K562 (cell line): ENCODE data around the gene CCDC61. TPM values are rescaled to one million over a fixed set of nuclear protein-coding genes. Genes with fewer than 3 reads are reported as not detected.

ENCODE experiments used
- ATAC-seq: fragments of 200-7000 bp; cut with Tn5 transposase; 3 replicates; pipeline ENCODE4 v1.9.1; 2020; ENCODE audit warnings: moderate library complexity
- BruUV-seq: library from RNA; stranded (reverse); fragments of 400-500 nt; replicated peaks from 2 replicates; lab custom pipeline; 2021; lab: Mats Ljungman, UMichigan
- CTCF ChIA-PET: fragments of 300-600 bp; formaldehyde crosslinking; extraction: SDS; loops from one replicate; lab custom pipeline; 2021; ENCODE audit warnings: low intra/inter-chr PET ratio; lab: Yijun Ruan, JAX
- POLR2A ChIA-PET: fragments of 300-600, 350-650 bp; sonication (Branson Sonifier 250); formaldehyde crosslinking; extraction: SDS; loops from one replicate; lab custom pipeline; 2021; ENCODE audit warnings: antibody characterized with exemption, inconsistent platforms; lab: Yijun Ruan, JAX
- DNase-seq, 4 experiments: peaks; one replicate each; pipeline versions ENCODE4 v3.0.0 to v3.0.0-alpha.2; 2011 to 2018; ENCODE audit warnings: low spot score in 3 of 4, mixed read lengths in 3 of 4; ENCODE audit errors: extremely low read depth in 1 of 4
- FAIRE-seq: peaks from 2 replicates; lab custom pipeline; 2011; peaks lifted over from hg19 to GRCh38; lab: Jason Lieb, UNC
- H2AFZ ChIP-seq: 2 replicates; pipeline ENCODE4 v1.6.0; 2011; ENCODE audit warnings: low read depth, low read length, control low read depth, inconsistent platforms
- H3K27ac ChIP-seq: fragments of 200-600 bp; 3 replicates; pipeline ENCODE4 v1.8.0; 2011; ENCODE audit warnings: low read depth, mild to moderate bottlenecking, control low read depth, inconsistent platforms, low read length, moderate library complexity, mixed read lengths; ENCODE audit errors: extremely low read depth
- H3K27me3 ChIP-seq, 2 experiments: fragments of 300-600 bp in 1 of 2; 2 replicates in 1 of 2; 3 replicates in 1 of 2; pipeline versions ENCODE4 v1.6.0 to v1.8.0; 2011; ENCODE audit warnings: inconsistent platforms in 2 of 2, low read length in 2 of 2, mild to moderate bottlenecking in 1 of 2, mixed read lengths in 1 of 2, moderate library complexity in 1 of 2; ENCODE audit not compliant: control insufficient read depth in 2 of 2, insufficient read depth in 2 of 2
- H3K36me3 ChIP-seq: fragments of 300-600 bp; 3 replicates; pipeline ENCODE4 v1.8.0; 2011; ENCODE audit warnings: mild to moderate bottlenecking, low read length, inconsistent platforms; ENCODE audit not compliant: control insufficient read depth, insufficient read depth
- H3K4me1 ChIP-seq, 2 experiments: fragments of 200-600 bp in 1 of 2; replicated peaks in 1 of 2; 2 replicates in 1 of 2; 3 replicates in 1 of 2; pipeline versions ENCODE4 v1.5.1 to v1.8.0; 2011; ENCODE audit warnings: inconsistent platforms in 2 of 2, low read length in 2 of 2, mild to moderate bottlenecking in 1 of 2, mixed read lengths in 1 of 2, moderate library complexity in 1 of 2; ENCODE audit not compliant: control insufficient read depth in 2 of 2, insufficient read depth in 2 of 2
- H3K4me2 ChIP-seq: 2 replicates; pipeline ENCODE4 v1.6.1; 2011; ENCODE audit warnings: low read length, control low read depth, inconsistent platforms, mixed read lengths; ENCODE audit not compliant: insufficient read depth
- H3K4me3 ChIP-seq: fragments of 200-600 bp; sonication (generic), shearing (Covaris generic); 2 replicates; pipeline ENCODE4 v1.5.1; 2016; ENCODE audit warnings: control low read depth, inconsistent platforms
- H3K79me2 ChIP-seq: fragments of 200-600 bp; 3 replicates; pipeline ENCODE4 v1.8.0; 2011; ENCODE audit warnings: low read length, inconsistent platforms; ENCODE audit not compliant: control insufficient read depth, insufficient read depth
- H3K9ac ChIP-seq, 2 experiments: 2 replicates each; pipeline versions ENCODE4 v1.6.0 to v1.6.1; 2011; ENCODE audit warnings: low read depth in 2 of 2, low read length in 2 of 2, control low read depth in 1 of 2, inconsistent platforms in 1 of 2, mild to moderate bottlenecking in 1 of 2, mixed read lengths in 1 of 2; ENCODE audit not compliant: insufficient read depth in 1 of 2
- H3K9me1 ChIP-seq: one replicate; pipeline ENCODE4 v1.6.0; 2011; ENCODE audit warnings: inconsistent platforms, mild to moderate bottlenecking, low read length, moderate library complexity; ENCODE audit not compliant: control insufficient read depth, insufficient read depth
- H3K9me3 ChIP-seq: replicated peaks from 2 replicates; pipeline ENCODE4 v1.5.1; 2011; ENCODE audit warnings: low read depth, low read length, inconsistent platforms; ENCODE audit not compliant: control insufficient read depth, insufficient read depth
- H4K20me1 ChIP-seq: replicated peaks from 2 replicates; pipeline ENCODE4 v1.6.1; 2011; ENCODE audit warnings: low read length, inconsistent platforms, mixed read lengths; ENCODE audit not compliant: control insufficient read depth, insufficient read depth
- PTBP1 ChIP-seq: fragments of 200-400 bp; formaldehyde crosslinking; IDR thresholded peaks from 2 replicates; pipeline ENCODE4 v1.6.1; 2017; ENCODE audit warnings: low read depth, low read length
- RBM25 ChIP-seq: fragments of 200-400 bp; formaldehyde crosslinking; IDR thresholded peaks from 2 replicates; pipeline ENCODE4 v1.6.1; 2018; ENCODE audit warnings: low read length, low read depth, moderate library complexity; ENCODE audit not compliant: severe bottlenecking
- SOX6 ChIP-seq: fragments of 450-650 bp; IDR thresholded peaks from 2 replicates; pipeline ENCODE4 v1.6.1; 2014; ENCODE audit warnings: mild to moderate bottlenecking
- THAP12 ChIP-seq: fragments of 250-450 bp; sonication (Bioruptor Pico); IDR thresholded peaks from 2 replicates; pipeline ENCODE4 v1.9.0; 2021; ENCODE audit warnings: mild to moderate bottlenecking, inconsistent platforms
- ZBTB43 ChIP-seq: sonication (generic); formaldehyde crosslinking; IDR thresholded peaks from 2 replicates; pipeline ENCODE4 v1.8.0; 2023; ENCODE audit warnings: mild to moderate bottlenecking, missing genetic modification reagents
- WGBS: fragments of 100-300 bp; shearing (Covaris generic); methylation state at CpG from one replicate; pipeline ENCODE4 v1.1.6; 2016; ENCODE audit warnings: low coverage, mixed read lengths; ENCODE audit not compliant: insufficient coverage; ENCODE audit errors: missing lambda C conversion rate; 5-methylcytosine and 5-hydroxymethylcytosine counted together
- in situ Hi-C: fragments of 300-500 bp; cut with MboI; formaldehyde crosslinking; loops from 4 replicates; pipeline ENCODE4 v1.15.0; 2018; ENCODE audit warnings: inconsistent platforms, mixed read lengths
- intact Hi-C: fragments of 100-400 bp; cut with micrococcal nuclease; formaldehyde crosslinking; loops from 2 replicates; pipeline ENCODE4 v1.14.2; 2022
- polyA plus RNA-seq, 8 experiments: library from polyadenylated mRNA; depleted of rRNA in 4 of 8; stranded (reverse) in 5 of 8; unstranded in 3 of 8; fragments of >200 nt; fragmentation: Nextera tagmentation in 2 of 8; fragmentation: Illumina TruSeq in 1 of 8; extraction: Ambion mirVana in 2 of 8; extraction: Trizol in 1 of 8; gene quantifications; 2 replicates each; pipeline versions ENCODE4 v1.2.1 to v1.2.3, GENCODE V29; 2011 to 2014; ENCODE audit warnings: inconsistent platforms in 1 of 8, missing spikeins in 1 of 8
- total RNA-seq, 7 experiments: library from RNA; depleted of rRNA in 6 of 7; stranded (reverse); fragments of >200 nt in 6 of 7; fragmentation: Illumina TruSeq in 2 of 7; extraction: Trizol in 2 of 7; gene quantifications; 2 replicates each; pipeline versions ENCODE4 v1.2.1 to v1.2.3, GENCODE V29; 2011 to 2021; ENCODE audit warnings: low replicate concordance in 1 of 7
- TF ChIP-seq, protein P1 (sequence below): fragments of 450-650 bp; formaldehyde crosslinking; IDR thresholded peaks from 2 replicates; pipeline ENCODE4 v1.4.0; 2022; ENCODE audit warnings: mild to moderate bottlenecking, moderate library complexity

CCDC61 gene
- total and polyA plus RNA-seq, 9 of the 15 experiments (the other 6 are each of a cell fraction or from before 2014, with no cell fraction given): 0.07 to 27.0 (median 10.3) TPM

- TF ChIP-seq PTBP1: peak; percentile 97
- TF ChIP-seq RBM25: peak; percentile 41
- TF ChIP-seq, protein P1, sequence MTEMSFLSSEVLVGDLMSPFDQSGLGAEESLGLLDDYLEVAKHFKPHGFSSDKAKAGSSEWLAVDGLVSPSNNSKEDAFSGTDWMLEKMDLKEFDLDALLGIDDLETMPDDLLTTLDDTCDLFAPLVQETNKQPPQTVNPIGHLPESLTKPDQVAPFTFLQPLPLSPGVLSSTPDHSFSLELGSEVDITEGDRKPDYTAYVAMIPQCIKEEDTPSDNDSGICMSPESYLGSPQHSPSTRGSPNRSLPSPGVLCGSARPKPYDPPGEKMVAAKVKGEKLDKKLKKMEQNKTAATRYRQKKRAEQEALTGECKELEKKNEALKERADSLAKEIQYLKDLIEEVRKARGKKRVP (CRISPR knock-in tag): no peak
- no peak for TF ChIP-seq ZBTB43 (CRISPR knock-in tag)
Measured at GRCh38 chr19:46040952-46041500, 45.8 kb downstream of the CCDC61 start, which contains the start of gene IGFL4 (continued).

DNA sequence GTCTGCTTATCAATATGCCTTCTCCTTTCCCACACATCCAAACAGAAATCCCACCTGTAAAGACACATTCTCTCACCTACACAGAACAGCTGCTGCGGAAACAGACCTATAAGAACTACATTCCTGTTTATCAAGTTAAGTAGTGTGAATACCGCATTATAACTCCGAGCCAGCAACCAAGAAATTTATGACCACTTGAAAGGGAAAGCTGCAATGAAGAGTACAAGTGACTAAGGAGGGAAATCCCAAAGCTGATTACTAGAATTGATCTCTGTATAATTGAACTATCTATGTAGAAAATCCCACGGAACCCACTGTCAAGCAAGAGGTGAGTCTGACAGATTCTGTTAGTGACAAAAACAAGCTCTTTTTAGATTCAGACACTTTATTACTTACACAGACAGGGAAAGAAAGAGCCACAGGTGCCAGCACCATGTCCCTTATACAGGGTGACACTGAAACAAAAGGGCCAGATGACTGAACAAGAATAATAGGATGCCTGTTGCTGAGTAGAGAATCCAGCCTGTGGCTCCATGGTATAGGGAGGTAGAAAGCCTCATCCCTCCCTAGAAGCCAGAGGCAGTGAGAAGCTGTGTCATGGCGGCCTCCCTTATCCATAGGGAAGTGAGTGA lies 47.1 kb downstream of the CCDC61 start:
- H3K36me3 ChIP-seq: no peaks in the 10 kb centered on the region
- no peaks in the 10 kb centered on the region for H3K9me1 ChIP-seq
- H3K79me2 ChIP-seq: no peaks in the 10 kb centered on the region
- CTCF ChIA-PET: no interaction called here
- intact Hi-C loops: no loop called here
- ATAC-seq (no peak), DNase-seq (no peak), FAIRE-seq (no peak)
- no TSS peak for BruUV-seq
- 2% methylated on average over 5 of the region's 5 CpGs for WGBS
- no peaks in the 10 kb centered on the region for H3K9me3 ChIP-seq
- no peak overlapping the region for H3K27ac ChIP-seq
- peaks cover 0 to 8% of the 10 kb centered on the region in 2 experiments; a peak in 1 of 5 replicates for H3K4me1 ChIP-seq
- no peak overlapping the region for H2AFZ ChIP-seq
- H4K20me1 ChIP-seq: no peaks in the 10 kb centered on the region
- H3K4me3 ChIP-seq: no peak overlapping the region
- H3K27me3 ChIP-seq: peaks cover 10 to 30% of the 10 kb centered on the region in 2 experiments
- POLR2A ChIA-PET: interaction anchor here (0.6 to 1.0 kb wide), 2 partner anchors 14 to 468 kb away, joined by 3 to 4 read pairs; no protein-coding TSS in a partner anchor
- H3K4me2 ChIP-seq: no peak overlapping the region
- in situ Hi-C loops: no loop called here
- TF ChIP-seq SOX6 (no peak), THAP12 (CRISPR knock-in tag) (no peak)
- H3K9ac ChIP-seq: no peak overlapping the region
